K562 (cell line): ENCODE data around the gene RAB4B. TPM values are rescaled to one million over a fixed set of nuclear protein-coding genes. Genes with fewer than 3 reads are reported as not detected.

Experiments
- CAMTA2 ChIP-seq: fragments of 250-450 bp; sonication (Bioruptor Pico); conservative IDR thresholded peaks from 2 replicates; pipeline ENCODE4 v1.5.1; 2022
- CBFB ChIP-seq: sonication (generic); formaldehyde crosslinking; IDR thresholded peaks from 2 replicates; pipeline ENCODE4 v1.4.0; 2020; ENCODE audit warnings: mild to moderate bottlenecking, missing genetic modification reagents
- FOXP1 ChIP-seq: sonication (generic); formaldehyde crosslinking; IDR thresholded peaks from 2 replicates; pipeline ENCODE4 v1.8.0; 2022; ENCODE audit warnings: mild to moderate bottlenecking, missing genetic modification reagents
- FOXP4 ChIP-seq: sonication (generic); formaldehyde crosslinking; IDR thresholded peaks from 2 replicates; pipeline ENCODE4 v1.8.0; 2022; ENCODE audit warnings: mild to moderate bottlenecking, missing genetic modification reagents, borderline replicate concordance
- HNRNPK ChIP-seq: fragments of 200-400 bp; formaldehyde crosslinking; IDR thresholded peaks from one replicate; pipeline ENCODE4 v1.6.1; 2018; ENCODE audit warnings: mild to moderate bottlenecking, low read depth, low read length; ENCODE audit not compliant: poor library complexity, severe bottlenecking
- MAZ ChIP-seq, 2 experiments: fragments of 450-650 bp in 1 of 2; sonication (generic) in 1 of 2; formaldehyde crosslinking; IDR thresholded peaks in 1 of 2; conservative IDR thresholded peaks in 1 of 2; 2 replicates each; pipeline versions ENCODE4 v1.4.0 to v1.5.0; 2020; ENCODE audit warnings: mild to moderate bottlenecking in 1 of 2, missing genetic modification reagents in 1 of 2
- MECOM ChIP-seq: fragments of 250-450 bp; sonication (Bioruptor Pico); IDR thresholded peaks from 2 replicates; pipeline ENCODE4 v1.8.0; 2022; ENCODE audit warnings: inconsistent platforms
- RAD21 ChIP-seq, 2 experiments: fragments of 250-450 bp in 1 of 2; fragments of 450-650 bp in 1 of 2; sonication (Bioruptor Pico) in 1 of 2; formaldehyde crosslinking in 1 of 2; IDR thresholded peaks in 1 of 2; conservative IDR thresholded peaks in 1 of 2; 2 replicates each; pipeline versions ENCODE4 v1.4.0 to v1.8.0; 2020 to 2022; ENCODE audit warnings: mild to moderate bottlenecking in 2 of 2, moderate library complexity in 1 of 2
- SRSF1 ChIP-seq: fragments of 200-400 bp; formaldehyde crosslinking; IDR thresholded peaks from 2 replicates; pipeline ENCODE4 v1.6.1; 2017; ENCODE audit warnings: mild to moderate bottlenecking, low read depth, low read length, moderate library complexity
- TBP ChIP-seq: optimal IDR thresholded peaks from 2 replicates; pipeline ENCODE3; 2011; ENCODE audit warnings: low read depth, low read length, improper control_type of control experiment
- TFE3 ChIP-seq: fragments of 450-650 bp; formaldehyde crosslinking; IDR thresholded peaks from 2 replicates; pipeline ENCODE4 v1.4.0; 2020; ENCODE audit warnings: mild to moderate bottlenecking, mixed read lengths
- ZBTB9 ChIP-seq: fragments of 450-650 bp; formaldehyde crosslinking; IDR thresholded peaks from 2 replicates; pipeline ENCODE4 v1.4.0; 2020; ENCODE audit warnings: mild to moderate bottlenecking, moderate library complexity
- ZNF717 ChIP-seq: fragments of 250-450 bp; sonication (Bioruptor Pico); IDR thresholded peaks from 2 replicates; pipeline ENCODE4 v1.5.0; 2021
- ZSCAN32 ChIP-seq: fragments of 450-650 bp; formaldehyde crosslinking; IDR thresholded peaks from 2 replicates; pipeline ENCODE4 v1.4.0; 2020; ENCODE audit warnings: mild to moderate bottlenecking, moderate library complexity
- polyA plus RNA-seq, 8 experiments: library from polyadenylated mRNA; depleted of rRNA in 4 of 8; stranded (reverse) in 5 of 8; unstranded in 3 of 8; fragments of >200 nt; fragmentation: Nextera tagmentation in 2 of 8; fragmentation: Illumina TruSeq in 1 of 8; extraction: Ambion mirVana in 2 of 8; extraction: Trizol in 1 of 8; gene quantifications; 2 replicates each; pipeline versions ENCODE4 v1.2.1 to v1.2.3, GENCODE V29; 2011 to 2014; ENCODE audit warnings: inconsistent platforms in 1 of 8, missing spikeins in 1 of 8
- total RNA-seq, 7 experiments: library from RNA; depleted of rRNA in 6 of 7; stranded (reverse); fragments of >200 nt in 6 of 7; fragmentation: Illumina TruSeq in 2 of 7; extraction: Trizol in 2 of 7; gene quantifications; 2 replicates each; pipeline versions ENCODE4 v1.2.1 to v1.2.3, GENCODE V29; 2011 to 2021; ENCODE audit warnings: low replicate concordance in 1 of 7
- TF ChIP-seq, protein P1 (sequence below): fragments of 450-650 bp; IDR thresholded peaks from 2 replicates; pipeline ENCODE4 v1.6.1; 2016; ENCODE audit warnings: mild to moderate bottlenecking
- TF ChIP-seq, protein P2 (sequence below): sonication (generic); formaldehyde crosslinking; IDR thresholded peaks from 2 replicates; pipeline ENCODE4 v1.8.0; 2022; ENCODE audit warnings: mild to moderate bottlenecking, missing genetic modification reagents
- TF ChIP-seq, protein P3 (sequence below): IDR thresholded peaks from 2 replicates; pipeline ENCODE4 v1.6.1; 2014; ENCODE audit warnings: antibody characterized with exemption

Gene RAB4B
- total and polyA plus RNA-seq, 9 of the 15 experiments (the other 6 are each of a cell fraction or from before 2014, with no cell fraction given): 0.28 to 20.4 (median 9.0) TPM

DNA sequence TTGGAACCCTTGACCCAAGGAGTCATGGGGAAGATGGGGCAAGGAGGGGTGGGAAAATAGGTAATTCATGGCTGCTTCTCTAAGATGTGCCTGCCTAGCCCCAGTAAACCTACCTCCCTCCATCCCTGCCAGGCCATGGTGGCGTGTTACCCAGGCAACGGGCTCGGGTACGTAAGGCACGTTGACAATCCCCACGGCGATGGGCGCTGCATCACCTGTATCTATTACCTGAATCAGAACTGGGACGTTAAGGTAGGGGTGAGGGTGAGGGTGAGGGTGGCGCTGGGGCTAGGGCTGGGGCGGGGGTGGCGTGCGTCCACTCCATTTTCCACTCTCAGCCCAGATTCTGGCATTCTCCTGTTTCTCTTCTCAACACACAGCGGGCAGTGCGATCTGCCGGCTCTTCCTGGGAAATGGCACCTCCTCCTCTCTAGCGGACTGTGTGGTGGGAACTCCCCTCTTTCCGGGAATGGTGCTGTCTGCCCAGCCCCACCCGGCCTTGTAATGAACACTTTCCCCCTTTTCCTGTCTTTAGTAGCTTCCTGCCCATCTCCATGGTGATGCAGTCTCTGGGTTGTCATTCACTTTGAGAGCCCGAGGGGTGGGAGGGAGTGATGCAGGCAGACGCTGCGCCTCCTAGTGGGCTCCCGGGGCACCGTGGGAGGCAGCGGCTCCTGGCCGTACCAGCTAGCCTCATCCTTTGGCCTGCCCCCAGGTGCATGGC, 28.5 kb downstream of the RAB4B start (continued):
- no peak for TF ChIP-seq FOXP1 (CRISPR knock-in tag)
- 0 out of 2 replicates have a peak, but pooled peaks have one; percentile 55 for TF ChIP-seq FOXP4 (CRISPR knock-in tag)
- no peak for TF ChIP-seq HNRNPK
- no peak for TF ChIP-seq SRSF1
- no peak for TF ChIP-seq MECOM
- TF ChIP-seq CAMTA2 (CRISPR knock-in tag): no peak
- TF ChIP-seq, protein P1, sequence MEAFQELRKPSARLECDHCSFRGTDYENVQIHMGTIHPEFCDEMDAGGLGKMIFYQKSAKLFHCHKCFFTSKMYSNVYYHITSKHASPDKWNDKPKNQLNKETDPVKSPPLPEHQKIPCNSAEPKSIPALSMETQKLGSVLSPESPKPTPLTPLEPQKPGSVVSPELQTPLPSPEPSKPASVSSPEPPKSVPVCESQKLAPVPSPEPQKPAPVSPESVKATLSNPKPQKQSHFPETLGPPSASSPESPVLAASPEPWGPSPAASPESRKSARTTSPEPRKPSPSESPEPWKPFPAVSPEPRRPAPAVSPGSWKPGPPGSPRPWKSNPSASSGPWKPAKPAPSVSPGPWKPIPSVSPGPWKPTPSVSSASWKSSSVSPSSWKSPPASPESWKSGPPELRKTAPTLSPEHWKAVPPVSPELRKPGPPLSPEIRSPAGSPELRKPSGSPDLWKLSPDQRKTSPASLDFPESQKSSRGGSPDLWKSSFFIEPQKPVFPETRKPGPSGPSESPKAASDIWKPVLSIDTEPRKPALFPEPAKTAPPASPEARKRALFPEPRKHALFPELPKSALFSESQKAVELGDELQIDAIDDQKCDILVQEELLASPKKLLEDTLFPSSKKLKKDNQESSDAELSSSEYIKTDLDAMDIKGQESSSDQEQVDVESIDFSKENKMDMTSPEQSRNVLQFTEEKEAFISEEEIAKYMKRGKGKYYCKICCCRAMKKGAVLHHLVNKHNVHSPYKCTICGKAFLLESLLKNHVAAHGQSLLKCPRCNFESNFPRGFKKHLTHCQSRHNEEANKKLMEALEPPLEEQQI: no peak
- peak; percentile 41 to 59 for TF ChIP-seq RAD21 (CRISPR knock-in tag; conservative IDR thresholded peaks at IDR 0.05 in 1 of 2, IDR thresholded peaks at IDR 0.05 in 1 of 2)
- no peak for TF ChIP-seq ZNF717 (CRISPR knock-in tag)
- TF ChIP-seq, protein P2, sequence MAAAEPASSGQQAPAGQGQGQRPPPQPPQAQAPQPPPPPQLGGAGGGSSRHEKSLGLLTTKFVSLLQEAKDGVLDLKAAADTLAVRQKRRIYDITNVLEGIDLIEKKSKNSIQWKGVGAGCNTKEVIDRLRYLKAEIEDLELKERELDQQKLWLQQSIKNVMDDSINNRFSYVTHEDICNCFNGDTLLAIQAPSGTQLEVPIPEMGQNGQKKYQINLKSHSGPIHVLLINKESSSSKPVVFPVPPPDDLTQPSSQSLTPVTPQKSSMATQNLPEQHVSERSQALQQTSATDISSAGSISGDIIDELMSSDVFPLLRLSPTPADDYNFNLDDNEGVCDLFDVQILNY (CRISPR knock-in tag): no peak
- no peak for TF ChIP-seq TBP
- peak; percentile 83 to 97 for TF ChIP-seq MAZ (CRISPR knock-in tag; conservative IDR thresholded peaks at IDR 0.05 in 1 of 2, IDR thresholded peaks at IDR 0.05 in 1 of 2)
- TF ChIP-seq ZSCAN32 (CRISPR knock-in tag): no peak
- TF ChIP-seq TFE3: no peak
- TF ChIP-seq, protein P3, sequence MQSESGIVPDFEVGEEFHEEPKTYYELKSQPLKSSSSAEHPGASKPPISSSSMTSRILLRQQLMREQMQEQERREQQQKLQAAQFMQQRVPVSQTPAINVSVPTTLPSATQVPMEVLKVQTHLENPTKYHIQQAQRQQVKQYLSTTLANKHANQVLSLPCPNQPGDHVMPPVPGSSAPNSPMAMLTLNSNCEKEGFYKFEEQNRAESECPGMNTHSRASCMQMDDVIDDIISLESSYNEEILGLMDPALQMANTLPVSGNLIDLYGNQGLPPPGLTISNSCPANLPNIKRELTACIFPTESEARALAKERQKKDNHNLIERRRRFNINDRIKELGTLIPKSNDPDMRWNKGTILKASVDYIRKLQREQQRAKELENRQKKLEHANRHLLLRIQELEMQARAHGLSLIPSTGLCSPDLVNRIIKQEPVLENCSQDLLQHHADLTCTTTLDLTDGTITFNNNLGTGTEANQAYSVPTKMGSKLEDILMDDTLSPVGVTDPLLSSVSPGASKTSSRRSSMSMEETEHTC: no peak
- TF ChIP-seq CBFB (CRISPR knock-in tag): no peak
- TF ChIP-seq ZBTB9: no peak; the same call in 1 of the 2 replicates
